HEK293 (cell line): ENCODE data around the gene EXD2.

Experiments
- CTCF ChIA-PET: fragments of 350-600 bp; formaldehyde crosslinking; extraction: SDS; loops from one replicate; lab custom pipeline; 2021; ENCODE audit warnings: antibody characterized with exemption; lab: Yijun Ruan, JAX
- POLR2A ChIA-PET: fragments of 300-600 bp; formaldehyde crosslinking; extraction: SDS; loops from one replicate; lab custom pipeline; 2020; ENCODE audit warnings: antibody characterized with exemption, inconsistent platforms; lab: Yijun Ruan, JAX
- H3K27ac ChIP-seq: fragments of 200-500 bp; sonication (Bioruptor generic); 2 replicates; pipeline ENCODE4 v1.5.1; 2014; ENCODE audit warnings: low read depth, low read length, control low read depth, inconsistent platforms; ENCODE audit errors: extremely low read depth
- H3K36me3 ChIP-seq, 2 experiments: fragments of 200-500 bp in 1 of 2; sonication (Bioruptor generic) in 1 of 2; 1 replicate in 1 of 2; 2 replicates in 1 of 2; pipeline ENCODE4 v1.5.1; 2014 to 2017; ENCODE audit warnings: inconsistent platforms in 2 of 2, low read length in 2 of 2; ENCODE audit not compliant: control insufficient read depth in 2 of 2, insufficient read depth in 1 of 2
- H3K4me1 ChIP-seq: fragments of 200-500 bp; sonication (Bioruptor generic); 2 replicates; pipeline ENCODE4 v1.5.1; 2014; ENCODE audit warnings: mild to moderate bottlenecking, low read length, inconsistent platforms; ENCODE audit not compliant: control insufficient read depth, insufficient read depth
- H3K4me3 ChIP-seq: 2 replicates; pipeline ENCODE4 v1.5.1; 2011; ENCODE audit warnings: low read depth, mild to moderate bottlenecking, control low read depth, low read length, moderate library complexity
- H3K9me3 ChIP-seq: fragments of 200-500 bp; sonication (Bioruptor generic); 2 replicates; pipeline ENCODE4 v1.5.1; 2014; ENCODE audit warnings: low read depth, low read length, inconsistent platforms; ENCODE audit not compliant: control insufficient read depth, insufficient read depth
- BCL11A ChIP-seq: fragments of 450-650 bp; formaldehyde crosslinking; IDR thresholded peaks from 2 replicates; pipeline ENCODE4 v1.5.1; 2016; ENCODE audit warnings: low read depth, missing biosample characterization, missing genetic modification characterization
- GLIS2 ChIP-seq: fragments of 450-650 bp; formaldehyde crosslinking; IDR thresholded peaks from 2 replicates; pipeline ENCODE4 v1.5.1; 2016; ENCODE audit warnings: missing biosample characterization, missing genetic modification characterization
- HOXA7 ChIP-seq: sonication (generic); formaldehyde crosslinking; IDR thresholded peaks from 2 replicates; pipeline ENCODE4 v1.8.1; 2022; ENCODE audit warnings: missing genetic modification reagents, borderline replicate concordance
- REPIN1 ChIP-seq: fragments of 450-650 bp; formaldehyde crosslinking; IDR thresholded peaks from 2 replicates; pipeline ENCODE4 v1.5.1; 2017; ENCODE audit warnings: missing biosample characterization, missing genetic modification characterization, low read depth
- SCRT2 ChIP-seq: fragments of 450-650 bp; formaldehyde crosslinking; IDR thresholded peaks from 2 replicates; pipeline ENCODE4 v1.5.1; 2016; ENCODE audit warnings: missing biosample characterization, missing genetic modification characterization
- YY1 ChIP-seq: fragments of 450-650 bp; formaldehyde crosslinking; IDR thresholded peaks from 2 replicates; pipeline ENCODE4 v1.5.1; 2018; ENCODE audit warnings: missing biosample characterization, missing genetic modification characterization
- ZBTB17 ChIP-seq: fragments of 450-650 bp; formaldehyde crosslinking; IDR thresholded peaks from 2 replicates; pipeline ENCODE4 v1.5.1; 2016; ENCODE audit warnings: missing biosample characterization, missing genetic modification characterization
- ZBTB20 ChIP-seq: fragments of 450-650 bp; formaldehyde crosslinking; IDR thresholded peaks from 2 replicates; pipeline ENCODE4 v1.5.1; 2016; ENCODE audit warnings: missing biosample characterization, missing genetic modification characterization
- ZIC2 ChIP-seq: fragments of 450-650 bp; formaldehyde crosslinking; IDR thresholded peaks from 2 replicates; pipeline ENCODE4 v1.5.1; 2016; ENCODE audit warnings: missing biosample characterization, missing genetic modification characterization
- ZNF211 ChIP-seq: fragments of 450-650 bp; formaldehyde crosslinking; IDR thresholded peaks from 2 replicates; pipeline ENCODE4 v1.5.1; 2016; ENCODE audit warnings: low read depth, missing biosample characterization, missing genetic modification characterization
- ZNF223 ChIP-seq: fragments of 450-650 bp; formaldehyde crosslinking; IDR thresholded peaks from 2 replicates; pipeline ENCODE4 v1.5.1; 2016; ENCODE audit warnings: missing biosample characterization, missing genetic modification characterization
- ZNF248 ChIP-seq: fragments of 450-650 bp; formaldehyde crosslinking; IDR thresholded peaks from 2 replicates; pipeline ENCODE4 v1.5.1; 2017; ENCODE audit warnings: missing biosample characterization, missing genetic modification characterization
- ZNF274 ChIP-seq, 2 experiments: fragments of 200-500 bp in 1 of 2; fragments of 450-650 bp in 1 of 2; sonication (Bioruptor generic) in 1 of 2; formaldehyde crosslinking in 1 of 2; IDR thresholded peaks; 2 replicates each; pipeline versions ENCODE4 v1.5.1 to v1.6.1; 2014 to 2016; ENCODE audit warnings: borderline replicate concordance in 1 of 2, inconsistent platforms in 1 of 2, low read length in 1 of 2, missing biosample characterization in 1 of 2, missing genetic modification characterization in 1 of 2
- ZNF391 ChIP-seq: fragments of 450-650 bp; formaldehyde crosslinking; IDR thresholded peaks from 2 replicates; pipeline ENCODE4 v1.5.1; 2016; ENCODE audit warnings: low read depth, missing biosample characterization, missing genetic modification characterization, borderline replicate concordance
- ZNF394 ChIP-seq: fragments of 450-650 bp; formaldehyde crosslinking; IDR thresholded peaks from 2 replicates; pipeline ENCODE4 v1.5.1; 2016; ENCODE audit warnings: missing biosample characterization, missing genetic modification characterization, mild to moderate bottlenecking, moderate library complexity, borderline replicate concordance
- ZNF530 ChIP-seq: fragments of 450-650 bp; formaldehyde crosslinking; IDR thresholded peaks from 2 replicates; pipeline ENCODE4 v1.5.1; 2016; ENCODE audit warnings: low read depth, missing biosample characterization, missing genetic modification characterization
- ZNF560 ChIP-seq: fragments of 450-650 bp; formaldehyde crosslinking; IDR thresholded peaks from 2 replicates; pipeline ENCODE4 v1.5.1; 2017; ENCODE audit warnings: missing biosample characterization, missing genetic modification characterization, borderline replicate concordance
- ZNF626 ChIP-seq: fragments of 450-650 bp; sonication (Bioruptor Pico); formaldehyde crosslinking; IDR thresholded peaks from 2 replicates; pipeline ENCODE4 v1.5.1; 2018; ENCODE audit warnings: missing biosample characterization, missing genetic modification characterization, inconsistent platforms
- ZNF629 ChIP-seq: fragments of 450-650 bp; formaldehyde crosslinking; IDR thresholded peaks from 2 replicates; pipeline ENCODE4 v1.5.1; 2017; ENCODE audit warnings: missing biosample characterization, missing genetic modification characterization
- ZNF701 ChIP-seq: fragments of 450-650 bp; formaldehyde crosslinking; IDR thresholded peaks from 2 replicates; pipeline ENCODE4 v1.5.1; 2016; ENCODE audit warnings: missing biosample characterization, missing genetic modification characterization
- ZNF747 ChIP-seq: fragments of 450-650 bp; formaldehyde crosslinking; IDR thresholded peaks from 2 replicates; pipeline ENCODE4 v1.5.1; 2016; ENCODE audit warnings: missing biosample characterization, missing genetic modification characterization
- TF ChIP-seq, protein P1 (sequence below): fragments of 450-650 bp; IDR thresholded peaks from 2 replicates; pipeline ENCODE4 v1.5.1; 2018; ENCODE audit warnings: missing biosample characterization, mild to moderate bottlenecking, missing genetic modification characterization
- TF ChIP-seq, protein P2 (sequence below): fragments of 450-650 bp; formaldehyde crosslinking; IDR thresholded peaks from 2 replicates; pipeline ENCODE4 v1.5.1; 2016; ENCODE audit warnings: missing biosample characterization, missing genetic modification characterization
- TF ChIP-seq, protein P3 (sequence below): fragments of 450-650 bp; formaldehyde crosslinking; IDR thresholded peaks from 2 replicates; pipeline ENCODE4 v1.5.1; 2016; ENCODE audit warnings: missing biosample characterization, missing genetic modification characterization

EXD2 gene

DNA sequence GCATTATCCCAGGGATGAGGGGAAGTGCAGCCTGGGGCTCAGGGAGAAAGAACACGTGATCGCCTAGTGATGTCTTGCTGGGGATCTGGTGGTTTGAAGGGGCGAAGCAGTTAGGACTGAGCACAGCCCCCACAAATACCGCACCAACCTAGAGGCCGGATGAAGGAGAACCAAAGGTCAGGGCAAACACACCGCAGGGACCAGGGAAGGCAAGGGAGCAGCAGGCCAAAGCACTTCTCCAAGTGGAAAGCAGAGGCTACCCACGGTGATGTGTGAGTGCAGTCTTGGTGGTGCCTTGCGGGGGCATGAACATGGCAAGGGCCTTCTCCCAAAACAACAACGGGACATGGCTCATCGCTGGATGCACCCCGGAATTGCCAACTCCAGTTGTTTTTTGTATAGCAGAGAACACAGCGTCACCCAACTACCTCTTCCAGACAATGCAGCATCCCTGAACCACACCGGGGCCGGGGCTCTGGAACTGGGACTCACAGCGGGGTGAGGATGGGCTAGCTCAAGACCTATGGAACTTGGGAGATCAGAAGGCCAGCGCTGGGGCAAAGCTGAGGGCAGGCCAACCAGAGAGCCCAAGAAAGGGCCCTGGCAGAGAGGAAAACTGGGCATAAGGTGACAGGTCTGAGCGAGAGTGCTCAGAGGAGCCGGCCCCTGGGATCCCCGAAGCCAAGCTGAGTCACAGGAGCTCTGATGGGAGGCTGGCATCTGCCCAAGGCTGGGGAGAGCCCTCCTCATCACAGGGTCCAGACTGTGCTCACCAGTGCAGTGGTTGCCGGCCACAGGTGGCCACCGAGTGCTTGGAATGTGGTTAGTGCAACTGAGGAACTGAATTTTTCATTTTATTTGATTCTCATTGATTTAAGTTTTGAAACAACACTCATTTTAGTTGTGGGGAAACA, 79.8 kb downstream of the EXD2 start:
- H3K4me1 ChIP-seq = no peaks in the 10 kb centered on the region
- H3K9me3 ChIP-seq = no peaks in the 10 kb centered on the region
- TF ChIP-seq BCL11A (tag by site-specific recombination) (no peak), ZNF747 (no peak), ZNF391 (tag by site-specific recombination) (no peak), ZBTB17 (peak; percentile 20; the same call in 1 of the 2 replicates), ZNF223 (no peak), ZNF394 (tag by site-specific recombination) (no peak), GLIS2 (tag by site-specific recombination) (no peak), SCRT2 (tag by site-specific recombination) (0 out of 2 replicates have a peak, but pooled peaks have one; percentile 33), ZIC2 (tag by site-specific recombination) (peak; percentile 20; the same call in 1 of the 2 replicates), ZNF274 (IDR thresholded peaks at IDR 0.05; ENCODE audit: low read length) (no peak), ZNF274 (tag by site-specific recombination; IDR thresholded peaks at IDR 0.05; ENCODE audit: borderline replicate concordance) (no peak)
- ChIA-PET POLR2A (no interaction called here), CTCF (no interaction called here)
- no peak overlapping the region for H3K4me3 ChIP-seq
- H3K27ac ChIP-seq = no peak overlapping the region
- H3K36me3 ChIP-seq = peaks cover 0 to 5% of the 10 kb centered on the region in 2 experiments; a peak in 1 of 3 replicates

DNA sequence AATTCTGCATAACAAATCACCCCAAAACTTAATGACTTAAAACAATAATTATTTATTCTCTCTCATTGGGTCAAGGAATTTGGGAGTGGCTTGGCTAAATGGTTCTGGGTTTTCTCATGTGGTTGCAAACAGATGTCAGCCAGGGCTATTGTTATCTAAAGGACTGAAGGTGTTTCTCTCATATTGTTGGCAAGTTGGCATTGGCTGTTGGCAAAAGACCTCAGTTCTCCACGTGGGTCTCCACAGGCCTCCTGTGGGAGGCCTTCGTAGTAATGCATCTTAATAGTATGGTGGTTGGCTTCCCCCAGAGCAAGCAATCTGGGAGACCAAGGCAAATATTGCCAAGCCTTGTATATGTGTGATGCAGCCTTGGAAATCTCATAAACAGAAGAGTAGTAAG, 83.0 kb downstream of the EXD2 start:
- Histone ChIP-seq H3K4me1 (no peaks in the 10 kb centered on the region), H3K27ac (no peak overlapping the region), H3K4me3 (no peak overlapping the region), H3K9me3 (no peaks in the 10 kb centered on the region), H3K36me3 (peaks cover 0 to 3% of the 10 kb centered on the region in 2 experiments; a peak in 1 of 3 replicates)
- POLR2A ChIA-PET = interaction anchor here (0.8 kb wide), 1 partner anchor 124 kb away, joined by 3 read pairs; the partner anchor contains the start of genes ERH and SLC39A9
- no peak for TF ChIP-seq ZNF560 (tag by site-specific recombination)
- CTCF ChIA-PET = no interaction called here

DNA sequence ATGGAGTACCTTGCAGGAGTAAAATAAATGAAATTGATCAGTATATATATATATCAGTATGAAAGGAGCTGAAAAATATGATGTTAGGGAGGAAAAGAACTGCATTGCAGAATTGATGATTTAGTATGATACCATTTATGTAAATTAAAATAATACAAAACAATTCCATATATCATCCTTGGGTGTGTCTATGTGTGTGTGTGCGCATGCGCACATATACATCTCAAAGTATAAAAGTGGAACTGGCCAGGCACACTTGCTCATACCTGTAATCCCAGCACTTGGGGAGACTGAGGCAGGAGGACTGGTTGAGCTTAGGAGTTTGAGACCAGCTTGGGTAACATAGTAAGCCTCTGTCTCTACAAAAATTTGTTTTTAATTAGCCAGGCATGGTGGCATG, 84.0 kb downstream of the EXD2 start:
- Histone ChIP-seq H3K9me3 (no peaks in the 10 kb centered on the region), H3K36me3 (no peaks in the 10 kb centered on the region), H3K27ac (no peak overlapping the region), H3K4me1 (no peaks in the 10 kb centered on the region), H3K4me3 (no peak overlapping the region)
- ChIA-PET POLR2A (interaction anchor here (0.8 kb wide), 1 partner anchor 123 kb away, joined by 3 read pairs; the partner anchor contains the start of genes ERH and SLC39A9), CTCF (interaction anchor here (1.0 kb wide), 1 partner anchor 364 kb away, joined by 3 read pairs; no protein-coding TSS in a partner anchor)
- TF ChIP-seq ZNF530 (no peak), HOXA7 (CRISPR knock-in tag) (no peak), ZNF629 (tag by site-specific recombination) (no peak), REPIN1 (tag by site-specific recombination) (no peak), YY1 (tag by site-specific recombination) (no peak), ZNF701 (no peak), ZNF248 (tag by site-specific recombination) (no peak), ZNF626 (tag by site-specific recombination) (no peak), ZNF211 (no peak), ZBTB20 (tag by site-specific recombination) (no peak)
- TF ChIP-seq, protein P1, sequence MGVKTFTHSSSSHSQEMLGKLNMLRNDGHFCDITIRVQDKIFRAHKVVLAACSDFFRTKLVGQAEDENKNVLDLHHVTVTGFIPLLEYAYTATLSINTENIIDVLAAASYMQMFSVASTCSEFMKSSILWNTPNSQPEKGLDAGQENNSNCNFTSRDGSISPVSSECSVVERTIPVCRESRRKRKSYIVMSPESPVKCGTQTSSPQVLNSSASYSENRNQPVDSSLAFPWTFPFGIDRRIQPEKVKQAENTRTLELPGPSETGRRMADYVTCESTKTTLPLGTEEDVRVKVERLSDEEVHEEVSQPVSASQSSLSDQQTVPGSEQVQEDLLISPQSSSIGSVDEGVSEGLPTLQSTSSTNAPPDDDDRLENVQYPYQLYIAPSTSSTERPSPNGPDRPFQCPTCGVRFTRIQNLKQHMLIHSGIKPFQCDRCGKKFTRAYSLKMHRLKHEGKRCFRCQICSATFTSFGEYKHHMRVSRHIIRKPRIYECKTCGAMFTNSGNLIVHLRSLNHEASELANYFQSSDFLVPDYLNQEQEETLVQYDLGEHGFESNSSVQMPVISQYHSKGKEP (tag by site-specific recombination) = no peak
- TF ChIP-seq, protein P2, sequence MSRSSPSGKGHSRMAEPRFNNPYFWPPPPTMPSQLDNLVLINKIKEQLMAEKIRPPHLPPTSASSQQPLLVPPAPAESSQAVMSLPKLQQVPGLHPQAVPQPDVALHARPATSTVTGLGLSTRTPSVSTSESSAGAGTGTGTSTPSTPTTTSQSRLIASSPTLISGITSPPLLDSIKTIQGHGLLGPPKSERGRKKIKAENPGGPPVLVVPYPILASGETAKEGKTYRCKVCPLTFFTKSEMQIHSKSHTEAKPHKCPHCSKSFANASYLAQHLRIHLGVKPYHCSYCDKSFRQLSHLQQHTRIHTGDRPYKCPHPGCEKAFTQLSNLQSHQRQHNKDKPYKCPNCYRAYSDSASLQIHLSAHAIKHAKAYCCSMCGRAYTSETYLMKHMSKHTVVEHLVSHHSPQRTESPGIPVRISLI (tag by site-specific recombination) = no peak
- TF ChIP-seq, protein P3, sequence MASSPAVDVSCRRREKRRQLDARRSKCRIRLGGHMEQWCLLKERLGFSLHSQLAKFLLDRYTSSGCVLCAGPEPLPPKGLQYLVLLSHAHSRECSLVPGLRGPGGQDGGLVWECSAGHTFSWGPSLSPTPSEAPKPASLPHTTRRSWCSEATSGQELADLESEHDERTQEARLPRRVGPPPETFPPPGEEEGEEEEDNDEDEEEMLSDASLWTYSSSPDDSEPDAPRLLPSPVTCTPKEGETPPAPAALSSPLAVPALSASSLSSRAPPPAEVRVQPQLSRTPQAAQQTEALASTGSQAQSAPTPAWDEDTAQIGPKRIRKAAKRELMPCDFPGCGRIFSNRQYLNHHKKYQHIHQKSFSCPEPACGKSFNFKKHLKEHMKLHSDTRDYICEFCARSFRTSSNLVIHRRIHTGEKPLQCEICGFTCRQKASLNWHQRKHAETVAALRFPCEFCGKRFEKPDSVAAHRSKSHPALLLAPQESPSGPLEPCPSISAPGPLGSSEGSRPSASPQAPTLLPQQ (tag by site-specific recombination) = no peak
